Tibial nerve (tissue), 4 donors: ENCODE measurements around the gene CCT4. TPM values are rescaled to one million over a fixed set of nuclear protein-coding genes. Genes with fewer than 3 reads are reported as not detected.
"Not testable (repeated sequence)": the region's sequence is repeated elsewhere in the genome, so short reads cannot be mapped to it uniquely, and the experiment has no call there.

Source experiments
- DNase-seq, 2 donors: peaks; one replicate each; pipeline ENCODE4 v3.0.0-alpha.2; 2019; ENCODE audit warnings: low spot score in 2 of 2
- H3K27ac ChIP-seq, 4 donors: fragments of 200-600 bp; sonication (generic) in 3 of 4; one replicate each; pipeline ENCODE4 v1.5.1; 2017 to 2019; ENCODE audit warnings: mild to moderate bottlenecking in 1 of 4
- H3K27me3 ChIP-seq, 2 donors: fragments of 200-600 bp; sonication (generic) in 1 of 2; one replicate each; pipeline versions ENCODE4 v1.5.1 to v1.6.0; 2017 to 2019
- H3K36me3 ChIP-seq, 3 donors: fragments of 200-600 bp; sonication (generic); one replicate each; pipeline ENCODE4 v1.5.1; 2018 to 2019
- H3K4me1 ChIP-seq, 4 donors: fragments of 200-600 bp; sonication (generic) in 3 of 4; one replicate each; pipeline ENCODE4 v1.5.1; 2017 to 2019
- H3K4me3 ChIP-seq, 4 donors: fragments of 200-600 bp; sonication (generic) in 3 of 4; one replicate each; pipeline ENCODE4 v1.5.1; 2017 to 2019; ENCODE audit warnings: mild to moderate bottlenecking in 1 of 4, moderate library complexity in 1 of 4
- H3K9me3 ChIP-seq, 4 donors: fragments of 200-600 bp; sonication (generic) in 3 of 4; one replicate each; pipeline ENCODE4 v1.5.1; 2017 to 2019
- EP300 ChIP-seq, 2 donors: sonication (generic); formaldehyde crosslinking; IDR thresholded peaks; one replicate each; pipeline ENCODE4 v1.6.1; 2017; ENCODE audit warnings: antibody characterized with exemption in 2 of 2, mild to moderate bottlenecking in 1 of 2
- POLR2A ChIP-seq, 2 donors: fragments of 450-650 bp; IDR thresholded peaks; one replicate each; pipeline ENCODE4 v1.6.1; 2017; ENCODE audit warnings: antibody characterized with exemption in 2 of 2, mild to moderate bottlenecking in 2 of 2, moderate library complexity in 2 of 2
- WGBS, 2 donors: methylation state at CpG; one replicate each; pipeline ENCODE4 v1.1.5; 2018; 5-methylcytosine and 5-hydroxymethylcytosine counted together
- total RNA-seq, 4 donors: library from RNA; depleted of rRNA; stranded (reverse); fragments of >200 nt; gene quantifications; one replicate each; pipeline ENCODE4 v1.1.0, GENCODE V29; 2016
- TF ChIP-seq, protein P1 (sequence below), 5 experiments: fragments of 200-600 bp in 3 of 5; fragments of 450-650 bp in 2 of 5; sonication (generic) in 3 of 5; IDR thresholded peaks; one replicate each; pipeline ENCODE4 v1.5.1; 2016 to 2019; ENCODE audit warnings: antibody characterized with exemption in 5 of 5, mild to moderate bottlenecking in 3 of 5, moderate library complexity in 2 of 5

Gene CCT4
- total RNA-seq, 4 donors from 2014 or later = 58.4 to 77.0 (median 64.1) TPM

DNA sequence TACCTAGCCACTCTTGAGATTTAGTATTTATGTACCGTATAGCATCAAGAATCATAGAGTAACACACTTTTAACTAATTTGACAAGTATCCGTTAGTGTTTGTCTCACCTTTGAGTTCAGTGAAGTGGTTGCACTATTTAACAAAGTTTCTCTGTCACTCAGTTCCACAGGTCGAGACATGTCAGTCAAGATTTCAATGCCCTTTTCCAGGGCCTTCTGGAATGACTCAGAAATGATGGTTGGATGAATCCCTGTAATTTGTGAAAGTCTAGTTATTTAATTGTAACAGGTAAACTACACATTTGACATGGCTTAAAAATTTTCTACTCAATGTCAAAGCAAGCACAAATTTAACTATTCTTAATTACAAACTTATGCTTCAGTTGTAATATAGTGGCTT lies 9.7 kb downstream of the CCT4 start:
- no peaks in the 10 kb centered on the region for H3K27me3 ChIP-seq
- peaks cover 5 to 97% (median 29%) of the 10 kb centered on the region in 3 donors for H3K36me3 ChIP-seq
- no peak for DNase-seq
- no peak overlapping the region for H3K27ac ChIP-seq
- no peaks in the 10 kb centered on the region for H3K4me1 ChIP-seq
- TF ChIP-seq POLR2A (IDR thresholded peaks at IDR 0.05) (no peak), EP300 (IDR thresholded peaks at IDR 0.05) (no peak)
- TF ChIP-seq, protein P1, sequence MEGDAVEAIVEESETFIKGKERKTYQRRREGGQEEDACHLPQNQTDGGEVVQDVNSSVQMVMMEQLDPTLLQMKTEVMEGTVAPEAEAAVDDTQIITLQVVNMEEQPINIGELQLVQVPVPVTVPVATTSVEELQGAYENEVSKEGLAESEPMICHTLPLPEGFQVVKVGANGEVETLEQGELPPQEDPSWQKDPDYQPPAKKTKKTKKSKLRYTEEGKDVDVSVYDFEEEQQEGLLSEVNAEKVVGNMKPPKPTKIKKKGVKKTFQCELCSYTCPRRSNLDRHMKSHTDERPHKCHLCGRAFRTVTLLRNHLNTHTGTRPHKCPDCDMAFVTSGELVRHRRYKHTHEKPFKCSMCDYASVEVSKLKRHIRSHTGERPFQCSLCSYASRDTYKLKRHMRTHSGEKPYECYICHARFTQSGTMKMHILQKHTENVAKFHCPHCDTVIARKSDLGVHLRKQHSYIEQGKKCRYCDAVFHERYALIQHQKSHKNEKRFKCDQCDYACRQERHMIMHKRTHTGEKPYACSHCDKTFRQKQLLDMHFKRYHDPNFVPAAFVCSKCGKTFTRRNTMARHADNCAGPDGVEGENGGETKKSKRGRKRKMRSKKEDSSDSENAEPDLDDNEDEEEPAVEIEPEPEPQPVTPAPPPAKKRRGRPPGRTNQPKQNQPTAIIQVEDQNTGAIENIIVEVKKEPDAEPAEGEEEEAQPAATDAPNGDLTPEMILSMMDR (IDR thresholded peaks at IDR 0.05) = no peak
- H3K9me3 ChIP-seq = no peaks in the 10 kb centered on the region
- 92 to 95% methylated on average over 3 of the region's 3 CpGs for WGBS, 2 donors
- H3K4me3 ChIP-seq = no peak overlapping the region

GRCh38 chr2:61877571-61878245 lies 10.7 kb downstream of the CCT4 start:
- Histone ChIP-seq H3K36me3 (peaks cover 5 to 97% (median 26%) of the 10 kb centered on the region in 3 donors), H3K4me3 (no peak overlapping the region), H3K27me3 (no peaks in the 10 kb centered on the region), H3K4me1 (no peaks in the 10 kb centered on the region), H3K9me3 (no peaks in the 10 kb centered on the region), H3K27ac (no peak overlapping the region)
- TF ChIP-seq POLR2A (IDR thresholded peaks at IDR 0.05) = no peak
- TF ChIP-seq EP300 (IDR thresholded peaks at IDR 0.05) = no peak
- no peak for DNase-seq
- 92 to 93% methylated on average over 4 of the region's 4 CpGs for WGBS, 2 donors

- TF ChIP-seq EP300 (IDR thresholded peaks at IDR 0.05) = no peak
- TF ChIP-seq, protein P1 (IDR thresholded peaks at IDR 0.05) = no peak
- no peak for TF ChIP-seq POLR2A (IDR thresholded peaks at IDR 0.05)
- WGBS, 2 donors = 95 to 97% methylated on average over 1 of the region's 1 CpG
- no peaks in the 10 kb centered on the region for H3K27me3 ChIP-seq
- no peak overlapping the region for H3K4me3 ChIP-seq
- no peak overlapping the region for H3K27ac ChIP-seq
- no peaks in the 10 kb centered on the region for H3K9me3 ChIP-seq
- H3K36me3 ChIP-seq = peaks cover 5 to 97% (median 37%) of the 10 kb centered on the region in 3 donors
- H3K4me1 ChIP-seq = no peaks in the 10 kb centered on the region
- no peak for DNase-seq
These were observed 12.1 kb downstream of the CCT4 start for GRCh38 chr2:61876400-61876799.

- not testable (repeated sequence) for H3K27ac ChIP-seq, H3K4me3 ChIP-seq, H3K9me3 ChIP-seq, H3K27me3 ChIP-seq, DNase-seq, H3K4me1 ChIP-seq
- H3K36me3 ChIP-seq = peaks cover 2 to 98% (median 19%) of the 10 kb centered on the region in 3 donors
- 95 to 96% methylated on average over 14 of the region's 14 CpGs for WGBS, 2 donors
These were observed 21.9 kb downstream of the CCT4 start for GRCh38 chr2:61866482-61867089.

GRCh38 chr2:61862085-61862484 lies 26.4 kb downstream of the CCT4 start:
- Histone ChIP-seq H3K27me3 (no peaks in the 10 kb centered on the region), H3K27ac (no peak overlapping the region), H3K36me3 (peaks cover 0 to 53% (median 5%) of the 10 kb centered on the region in 3 donors), H3K9me3 (peaks cover 0 to 10% (median 0%) of the 10 kb centered on the region in 4 donors), H3K4me1 (no peaks in the 10 kb centered on the region), H3K4me3 (no peak overlapping the region)
- DNase-seq = no peak
- 92 to 95% methylated on average over 5 of the region's 5 CpGs for WGBS, 2 donors
- TF ChIP-seq EP300 (IDR thresholded peaks at IDR 0.05) (no peak), POLR2A (IDR thresholded peaks at IDR 0.05) (no peak)
- TF ChIP-seq, protein P1 (IDR thresholded peaks at IDR 0.05) = no peak

DNA sequence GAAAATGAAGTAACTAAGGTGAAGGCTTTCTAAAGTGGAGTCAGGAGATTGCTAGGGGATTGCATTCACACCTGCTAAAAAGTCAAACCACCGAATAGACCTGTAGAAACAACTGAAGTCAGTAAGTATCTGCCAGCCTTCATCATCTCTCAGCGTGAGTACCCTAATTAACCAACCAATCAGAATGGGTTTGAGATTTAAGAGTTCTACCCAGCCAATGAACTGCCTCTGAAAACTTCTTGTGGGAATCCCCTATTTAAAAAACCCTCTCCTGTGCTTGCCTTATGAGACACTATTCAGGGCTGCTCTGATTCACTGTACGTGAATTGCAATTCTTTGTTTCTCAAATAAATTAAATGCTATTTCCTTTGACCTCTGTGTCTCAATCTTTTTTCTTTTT lies 31.2 kb downstream of the CCT4 start:
- no peak for DNase-seq
- H3K36me3 ChIP-seq = peaks cover 0 to 4% (median 0%) of the 10 kb centered on the region in 3 donors
- H3K27ac ChIP-seq = no peak overlapping the region
- H3K9me3 ChIP-seq = peaks cover 0 to 7% (median 0%) of the 10 kb centered on the region in 4 donors
- no peaks in the 10 kb centered on the region for H3K27me3 ChIP-seq
- WGBS, 2 donors = 65 to 70% methylated on average over 3 of the region's 3 CpGs
- peaks cover 0 to 18% (median 5%) of the 10 kb centered on the region in 4 donors for H3K4me1 ChIP-seq
- no peak for TF ChIP-seq POLR2A (IDR thresholded peaks at IDR 0.05)
- TF ChIP-seq, protein P1 (IDR thresholded peaks at IDR 0.05) = no peak
- TF ChIP-seq EP300 (IDR thresholded peaks at IDR 0.05) = no peak
- H3K4me3 ChIP-seq = no peak overlapping the region
